ENCODE data around the gene PRRT1B.

The PRRT1B gene

GRCh38 chr9:131591845-131592208 lies 46.5 kb downstream of the PRRT1B start:
- TF ChIP-seq CTCF (IDR thresholded peaks at IDR 0.05; ENCODE audit: control insufficient read depth, extremely low read depth, insufficient read depth) = no peak
- H3K4me3 ChIP-seq (ENCODE audit: low read depth, low read length) = no peak overlapping the region
- no peak for DNase-seq (ENCODE audit: low read depth)

- no peak for TF ChIP-seq CTCF (IDR thresholded peaks at IDR 0.05; ENCODE audit: control insufficient read depth, extremely low read depth, insufficient read depth)
- DNase-seq (ENCODE audit: low read depth) = no peak
- no peak overlapping the region for H3K4me3 ChIP-seq (ENCODE audit: low read depth, low read length)
These were observed 47.9 kb downstream of the PRRT1B start for GRCh38 chr9:131593091-131593820.

- H3K4me3 ChIP-seq (ENCODE audit: low read depth, low read length) = no peak overlapping the region
- TF ChIP-seq CTCF (IDR thresholded peaks at IDR 0.05; ENCODE audit: control insufficient read depth, extremely low read depth, insufficient read depth) = no peak
- no peak for DNase-seq (ENCODE audit: low read depth)
These were observed 48.8 kb downstream of the PRRT1B start for GRCh38 chr9:131593936-131594665.

- no peak overlapping the region for H3K4me3 ChIP-seq (ENCODE audit: low read depth, low read length)
- no peak for TF ChIP-seq CTCF (IDR thresholded peaks at IDR 0.05; ENCODE audit: control insufficient read depth, extremely low read depth, insufficient read depth)
- DNase-seq (ENCODE audit: low read depth) = no peak
These were observed 49.8 kb downstream of the PRRT1B start for GRCh38 chr9:131594906-131595665.

- H3K4me3 ChIP-seq (ENCODE audit: low read depth, low read length) = no peak overlapping the region
- no peak for TF ChIP-seq CTCF (IDR thresholded peaks at IDR 0.05; ENCODE audit: control insufficient read depth, extremely low read depth, insufficient read depth)
- DNase-seq (ENCODE audit: low read depth) = no peak
These were observed 50.5 kb downstream of the PRRT1B start for GRCh38 chr9:131595696-131596429.

- no peak for TF ChIP-seq CTCF (IDR thresholded peaks at IDR 0.05; ENCODE audit: control insufficient read depth, extremely low read depth, insufficient read depth)
- H3K4me3 ChIP-seq (ENCODE audit: low read depth, low read length) = no peak overlapping the region
- no peak for DNase-seq (ENCODE audit: low read depth)
These were observed 51.1 kb downstream of the PRRT1B start for GRCh38 chr9:131596430-131596743.

Measured in LNCaP clone FGC (cell line).